ENCODE data around the gene LMF2.

GRCh38 chr22:50526834-50527801 is 19.6 kb upstream of the LMF2 start:
- no peak for TF ChIP-seq CTCF (IDR thresholded peaks at IDR 0.05; ENCODE audit: low read depth, low read length, poor library complexity, severe bottlenecking)
- TF ChIP-seq EZH2phosphoT487 (IDR thresholded peaks at IDR 0.05; ENCODE audit: borderline replicate concordance, low read length), result no peak
